ENCODE results near the gene SND1.

The SND1 gene

GRCh38 chr7:127874951-127875608 lies 223.1 kb downstream of the SND1 start:
- no peak overlapping the region for H3K4me3 Mint-ChIP-seq
- peaks cover 3% of the 10 kb centered on the region for H3K36me3 Mint-ChIP-seq
- H3K27ac Mint-ChIP-seq, result no peak overlapping the region
- peaks cover 12% of the 10 kb centered on the region for H3K4me1 Mint-ChIP-seq
- DNase-seq (ENCODE audit: low spot score in 2 of 2), result no peak
- no peak for ATAC-seq (ENCODE audit: low read depth)
- H3K27me3 Mint-ChIP-seq, result no peaks in the 10 kb centered on the region
- H3K9me3 Mint-ChIP-seq, result no peaks in the 10 kb centered on the region

- Mint-ChIP-seq H3K4me3 (no peak overlapping the region), H3K36me3 (peaks cover 3% of the 10 kb centered on the region), H3K27ac (no peak overlapping the region), H3K27me3 (no peaks in the 10 kb centered on the region), H3K9me3 (no peaks in the 10 kb centered on the region), H3K4me1 (peaks cover 16% of the 10 kb centered on the region)
- no peak for DNase-seq (ENCODE audit: low spot score in 2 of 2)
- no peak for ATAC-seq (ENCODE audit: low read depth)
These were observed 224.4 kb downstream of the SND1 start for GRCh38 chr7:127876393-127876792.

- Mint-ChIP-seq H3K4me3 (no peak overlapping the region), H3K4me1 (peaks cover 16% of the 10 kb centered on the region)
These were observed 226.0 kb downstream of the SND1 start for GRCh38 chr7:127877951-127878350.

GRCh38 chr7:127878791-127879190 lies 226.8 kb downstream of the SND1 start:
- ATAC-seq (ENCODE audit: low read depth) (no peak), DNase-seq (ENCODE audit: low spot score in 2 of 2) (no peak)
- no peak overlapping the region for H3K4me3 Mint-ChIP-seq
- peaks cover 4% of the 10 kb centered on the region for H3K36me3 Mint-ChIP-seq
- H3K27me3 Mint-ChIP-seq, result no peaks in the 10 kb centered on the region
- peaks cover 16% of the 10 kb centered on the region for H3K4me1 Mint-ChIP-seq
- no peak overlapping the region for H3K27ac Mint-ChIP-seq
- H3K9me3 Mint-ChIP-seq, result no peaks in the 10 kb centered on the region

More at GRCh38 chr7:127877951-127878350, 226.0 kb downstream of the SND1 start:
- DNase-seq (ENCODE audit: low spot score in 2 of 2), result no peak
- peaks cover 3% of the 10 kb centered on the region for H3K36me3 Mint-ChIP-seq
- no peaks in the 10 kb centered on the region for H3K9me3 Mint-ChIP-seq
- H3K27ac Mint-ChIP-seq, result no peak overlapping the region
- ATAC-seq (ENCODE audit: low read depth), result no peak
- no peaks in the 10 kb centered on the region for H3K27me3 Mint-ChIP-seq

GRCh38 chr7:127879436-127879835 lies 227.4 kb downstream of the SND1 start:
- DNase-seq (ENCODE audit: low spot score in 2 of 2) (no peak), ATAC-seq (ENCODE audit: low read depth) (no peak)
- H3K4me3 Mint-ChIP-seq, result no peak overlapping the region
- H3K27ac Mint-ChIP-seq, result no peak overlapping the region
- H3K36me3 Mint-ChIP-seq, result peaks cover 3% of the 10 kb centered on the region
- H3K4me1 Mint-ChIP-seq, result peaks cover 16% of the 10 kb centered on the region
- no peaks in the 10 kb centered on the region for H3K9me3 Mint-ChIP-seq
- no peaks in the 10 kb centered on the region for H3K27me3 Mint-ChIP-seq

- ATAC-seq (ENCODE audit: low read depth) (no peak), DNase-seq (ENCODE audit: low spot score in 2 of 2) (no peak)
- no peak overlapping the region for H3K27ac Mint-ChIP-seq
- H3K9me3 Mint-ChIP-seq, result no peaks in the 10 kb centered on the region
- H3K27me3 Mint-ChIP-seq, result no peaks in the 10 kb centered on the region
- H3K4me3 Mint-ChIP-seq, result no peak overlapping the region
- H3K4me1 Mint-ChIP-seq, result peaks cover 19% of the 10 kb centered on the region
- peaks cover 7% of the 10 kb centered on the region for H3K36me3 Mint-ChIP-seq
These were observed 227.9 kb downstream of the SND1 start for GRCh38 chr7:127879942-127880341.

GRCh38 chr7:127880454-127880853 lies 228.5 kb downstream of the SND1 start:
- no peak for DNase-seq (ENCODE audit: low spot score in 2 of 2)
- Mint-ChIP-seq H3K9me3 (no peaks in the 10 kb centered on the region), H3K4me1 (peaks cover 18% of the 10 kb centered on the region), H3K27me3 (no peaks in the 10 kb centered on the region), H3K27ac (no peak overlapping the region), H3K4me3 (no peak overlapping the region), H3K36me3 (peaks cover 7% of the 10 kb centered on the region)
- no peak for ATAC-seq (ENCODE audit: low read depth)

- Mint-ChIP-seq H3K9me3 (no peaks in the 10 kb centered on the region), H3K4me3 (no peak overlapping the region), H3K36me3 (peaks cover 7% of the 10 kb centered on the region), H3K27me3 (no peaks in the 10 kb centered on the region), H3K4me1 (peaks cover 18% of the 10 kb centered on the region), H3K27ac (no peak overlapping the region)
- no peak for ATAC-seq (ENCODE audit: low read depth)
- no peak for DNase-seq (ENCODE audit: low spot score in 2 of 2)
These were observed 229.6 kb downstream of the SND1 start for GRCh38 chr7:127881564-127881963.

GRCh38 chr7:127882313-127882920 lies 230.4 kb downstream of the SND1 start:
- no peak overlapping the region for H3K4me3 Mint-ChIP-seq
- H3K36me3 Mint-ChIP-seq, result peaks cover 9% of the 10 kb centered on the region
- no peak overlapping the region for H3K27ac Mint-ChIP-seq
- H3K4me1 Mint-ChIP-seq, result peaks cover 18% of the 10 kb centered on the region
- no peak for DNase-seq (ENCODE audit: low spot score in 2 of 2)
- H3K9me3 Mint-ChIP-seq, result no peaks in the 10 kb centered on the region
- ATAC-seq (ENCODE audit: low read depth), result no peak
- no peaks in the 10 kb centered on the region for H3K27me3 Mint-ChIP-seq

- Mint-ChIP-seq H3K4me1 (peaks cover 18% of the 10 kb centered on the region), H3K27me3 (no peaks in the 10 kb centered on the region), H3K4me3 (no peak overlapping the region), H3K36me3 (peaks cover 23% of the 10 kb centered on the region), H3K27ac (no peak overlapping the region), H3K9me3 (no peaks in the 10 kb centered on the region)
- ATAC-seq (ENCODE audit: low read depth) (no peak), DNase-seq (ENCODE audit: low spot score in 2 of 2) (no peak)
These were observed 232.1 kb downstream of the SND1 start for GRCh38 chr7:127884066-127884559.

- Mint-ChIP-seq H3K9me3 (no peaks in the 10 kb centered on the region), H3K27me3 (no peaks in the 10 kb centered on the region), H3K4me1 (peaks cover 21% of the 10 kb centered on the region), H3K4me3 (no peak overlapping the region), H3K27ac (no peak overlapping the region), H3K36me3 (peaks cover 32% of the 10 kb centered on the region)
- DNase-seq (ENCODE audit: low spot score in 2 of 2) (no peak), ATAC-seq (ENCODE audit: low read depth) (no peak)
These were observed 233.3 kb downstream of the SND1 start for GRCh38 chr7:127885222-127885772.

GRCh38 chr7:127885843-127886242 lies 233.8 kb downstream of the SND1 start:
- H3K36me3 Mint-ChIP-seq, result peaks cover 34% of the 10 kb centered on the region
- H3K27ac Mint-ChIP-seq, result no peak overlapping the region
- DNase-seq (ENCODE audit: low spot score in 2 of 2) (no peak), ATAC-seq (ENCODE audit: low read depth) (no peak)
- peaks cover 19% of the 10 kb centered on the region for H3K4me1 Mint-ChIP-seq
- no peaks in the 10 kb centered on the region for H3K9me3 Mint-ChIP-seq
- no peak overlapping the region for H3K4me3 Mint-ChIP-seq
- no peaks in the 10 kb centered on the region for H3K27me3 Mint-ChIP-seq

GRCh38 chr7:127886248-127886647 lies 234.3 kb downstream of the SND1 start:
- Mint-ChIP-seq H3K9me3 (no peaks in the 10 kb centered on the region), H3K27me3 (no peaks in the 10 kb centered on the region), H3K4me3 (no peak overlapping the region), H3K36me3 (peaks cover 36% of the 10 kb centered on the region), H3K27ac (no peak overlapping the region), H3K4me1 (peaks cover 17% of the 10 kb centered on the region)
- DNase-seq (ENCODE audit: low spot score in 2 of 2) (no peak), ATAC-seq (ENCODE audit: low read depth) (no peak)

- ATAC-seq (ENCODE audit: low read depth) (no peak), DNase-seq (ENCODE audit: low spot score in 2 of 2) (no peak)
- H3K27ac Mint-ChIP-seq, result no peak overlapping the region
- no peak overlapping the region for H3K4me3 Mint-ChIP-seq
- H3K9me3 Mint-ChIP-seq, result no peaks in the 10 kb centered on the region
- peaks cover 19% of the 10 kb centered on the region for H3K4me1 Mint-ChIP-seq
- peaks cover 40% of the 10 kb centered on the region for H3K36me3 Mint-ChIP-seq
- no peaks in the 10 kb centered on the region for H3K27me3 Mint-ChIP-seq
These were observed 235.1 kb downstream of the SND1 start for GRCh38 chr7:127887096-127887495.

Measured in memory B cell (primary cell).